HEK293 (cell line): ENCODE measurements around the gene METTL6.

Source experiments
- CTCF ChIA-PET: fragments of 350-600 bp; formaldehyde crosslinking; extraction: SDS; loops from one replicate; lab custom pipeline; 2021; ENCODE audit warnings: antibody characterized with exemption; lab: Yijun Ruan, JAX
- POLR2A ChIA-PET: fragments of 300-600 bp; formaldehyde crosslinking; extraction: SDS; loops from one replicate; lab custom pipeline; 2020; ENCODE audit warnings: antibody characterized with exemption, inconsistent platforms; lab: Yijun Ruan, JAX
- H3K27ac ChIP-seq: fragments of 200-500 bp; sonication (Bioruptor generic); 2 replicates; pipeline ENCODE4 v1.5.1; 2014; ENCODE audit warnings: low read depth, low read length, control low read depth, inconsistent platforms; ENCODE audit errors: extremely low read depth
- H3K36me3 ChIP-seq, 2 experiments: fragments of 200-500 bp in 1 of 2; sonication (Bioruptor generic) in 1 of 2; 1 replicate in 1 of 2; 2 replicates in 1 of 2; pipeline ENCODE4 v1.5.1; 2014 to 2017; ENCODE audit warnings: inconsistent platforms in 2 of 2, low read length in 2 of 2; ENCODE audit not compliant: control insufficient read depth in 2 of 2, insufficient read depth in 1 of 2
- H3K4me1 ChIP-seq: fragments of 200-500 bp; sonication (Bioruptor generic); 2 replicates; pipeline ENCODE4 v1.5.1; 2014; ENCODE audit warnings: mild to moderate bottlenecking, low read length, inconsistent platforms; ENCODE audit not compliant: control insufficient read depth, insufficient read depth
- H3K4me3 ChIP-seq: 2 replicates; pipeline ENCODE4 v1.5.1; 2011; ENCODE audit warnings: low read depth, mild to moderate bottlenecking, control low read depth, low read length, moderate library complexity
- H3K9me3 ChIP-seq: fragments of 200-500 bp; sonication (Bioruptor generic); 2 replicates; pipeline ENCODE4 v1.5.1; 2014; ENCODE audit warnings: low read depth, low read length, inconsistent platforms; ENCODE audit not compliant: control insufficient read depth, insufficient read depth
- GLI2 ChIP-seq: fragments of 450-650 bp; formaldehyde crosslinking; IDR thresholded peaks from 2 replicates; pipeline ENCODE4; 2017; ENCODE audit warnings: missing biosample characterization, missing genetic modification characterization, low read depth, borderline replicate concordance
- GLI4 ChIP-seq: fragments of 450-650 bp; formaldehyde crosslinking; IDR thresholded peaks from 2 replicates; pipeline ENCODE4 v1.5.1; 2016; ENCODE audit warnings: missing biosample characterization, missing genetic modification characterization
- KLF9 ChIP-seq: fragments of 450-650 bp; formaldehyde crosslinking; IDR thresholded peaks from 2 replicates; pipeline ENCODE4 v1.5.1; 2016; ENCODE audit warnings: missing biosample characterization, missing genetic modification characterization, low read depth
- OVOL3 ChIP-seq: fragments of 450-650 bp; formaldehyde crosslinking; IDR thresholded peaks from 2 replicates; pipeline ENCODE4 v1.5.1; 2016; ENCODE audit warnings: missing biosample characterization, missing genetic modification characterization
- TCF7L2 ChIP-seq: IDR thresholded peaks from 2 replicates; pipeline ENCODE4 v1.6.1; 2011; ENCODE audit warnings: low read depth, mild to moderate bottlenecking, inconsistent platforms, low read length, moderate library complexity, borderline replicate concordance
- ZNF10 ChIP-seq: fragments of 450-650 bp; formaldehyde crosslinking; IDR thresholded peaks from 2 replicates; pipeline ENCODE4 v1.5.1; 2017; ENCODE audit warnings: missing biosample characterization, missing genetic modification characterization
- ZNF112 ChIP-seq: fragments of 450-650 bp; formaldehyde crosslinking; IDR thresholded peaks from 2 replicates; pipeline ENCODE4 v1.5.0; 2017; ENCODE audit warnings: missing biosample characterization, missing genetic modification characterization
- ZNF311 ChIP-seq: fragments of 450-650 bp; formaldehyde crosslinking; IDR thresholded peaks from 2 replicates; pipeline ENCODE4 v1.5.1; 2017; ENCODE audit warnings: missing biosample characterization, missing genetic modification characterization, borderline replicate concordance
- ZNF341 ChIP-seq: fragments of 450-650 bp; formaldehyde crosslinking; IDR thresholded peaks from 2 replicates; pipeline ENCODE4; 2016; ENCODE audit warnings: low read depth, missing biosample characterization, missing genetic modification characterization
- ZNF48 ChIP-seq: fragments of 450-650 bp; formaldehyde crosslinking; IDR thresholded peaks from 2 replicates; pipeline ENCODE4 v1.5.1; 2016; ENCODE audit warnings: missing biosample characterization, missing genetic modification characterization
- ZNF76 ChIP-seq: fragments of 450-650 bp; formaldehyde crosslinking; IDR thresholded peaks from 2 replicates; pipeline ENCODE4; 2016; ENCODE audit warnings: low read depth, missing biosample characterization, missing genetic modification characterization, borderline replicate concordance
- ZNF791 ChIP-seq: fragments of 450-650 bp; formaldehyde crosslinking; IDR thresholded peaks from 2 replicates; pipeline ENCODE4 v1.5.1; 2016; ENCODE audit warnings: missing biosample characterization, missing genetic modification characterization
- TF ChIP-seq, protein P1 (sequence below): fragments of 450-650 bp; formaldehyde crosslinking; IDR thresholded peaks from 2 replicates; pipeline ENCODE4 v1.5.1; 2016; ENCODE audit warnings: missing biosample characterization, missing genetic modification characterization
- TF ChIP-seq, protein P2 (sequence below): fragments of 450-650 bp; formaldehyde crosslinking; IDR thresholded peaks from 2 replicates; pipeline ENCODE4 v1.5.1; 2016; ENCODE audit warnings: missing biosample characterization, missing genetic modification characterization
- TF ChIP-seq, protein P3 (sequence below): fragments of 450-650 bp; formaldehyde crosslinking; IDR thresholded peaks from 2 replicates; pipeline ENCODE4 v1.5.1; 2017; ENCODE audit warnings: missing biosample characterization, missing genetic modification characterization

Gene METTL6

DNA sequence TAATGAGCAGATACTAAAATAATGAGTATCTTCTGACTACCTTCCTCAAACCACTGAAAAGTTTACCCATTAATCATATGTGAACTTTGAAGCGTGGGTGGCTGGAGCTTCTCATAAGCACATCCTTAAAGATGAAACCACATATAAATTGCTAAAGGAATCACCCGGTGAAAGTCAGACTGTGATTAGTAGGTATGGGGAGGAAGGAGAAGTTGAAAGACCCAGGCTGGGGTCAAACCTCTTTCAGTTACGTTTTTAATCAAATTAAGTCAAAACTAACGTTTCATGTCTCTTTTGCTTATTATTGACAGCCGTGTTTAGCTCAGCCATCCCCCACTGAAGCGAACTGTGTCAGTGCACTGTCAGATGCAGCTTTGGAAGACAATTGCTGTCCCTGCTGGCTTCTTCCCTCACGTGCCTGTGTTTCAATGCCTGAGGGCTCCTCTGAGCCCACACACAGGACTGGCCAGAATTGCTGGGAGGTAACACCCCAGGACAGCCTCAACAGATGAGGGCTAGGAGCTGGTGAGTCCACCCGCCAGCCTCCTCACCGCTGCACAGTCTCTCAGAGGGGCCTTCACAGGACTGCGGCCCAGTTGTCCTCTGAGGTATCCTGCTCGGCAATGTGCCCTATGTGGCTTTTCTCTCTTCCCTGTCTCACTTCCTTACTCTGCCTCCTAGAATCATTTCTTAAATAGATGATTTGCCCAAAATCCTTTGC lies 65.7 kb downstream of the METTL6 start:
- Histone ChIP-seq H3K9me3 (no peaks in the 10 kb centered on the region), H3K4me1 (peaks cover 3% of the 10 kb centered on the region; the same call in 1 of the 2 replicates), H3K36me3 (no peaks in the 10 kb centered on the region), H3K4me3 (no peak overlapping the region), H3K27ac (no peak overlapping the region)
- ChIA-PET POLR2A (no interaction called here), CTCF (interaction anchor here (0.6 to 2.9 kb wide), 5 partner anchors 16 to 195 kb away, joined by 3 to 14 read pairs (median 4); partner anchors contain the start of gene SH3BP5)
- no peak for TF ChIP-seq ZNF10 (tag by site-specific recombination)
- no peak for TF ChIP-seq OVOL3
- TF ChIP-seq ZNF48 (tag by site-specific recombination) = no peak
- no peak for TF ChIP-seq ZNF791 (tag by site-specific recombination)
- TF ChIP-seq, protein P1, sequence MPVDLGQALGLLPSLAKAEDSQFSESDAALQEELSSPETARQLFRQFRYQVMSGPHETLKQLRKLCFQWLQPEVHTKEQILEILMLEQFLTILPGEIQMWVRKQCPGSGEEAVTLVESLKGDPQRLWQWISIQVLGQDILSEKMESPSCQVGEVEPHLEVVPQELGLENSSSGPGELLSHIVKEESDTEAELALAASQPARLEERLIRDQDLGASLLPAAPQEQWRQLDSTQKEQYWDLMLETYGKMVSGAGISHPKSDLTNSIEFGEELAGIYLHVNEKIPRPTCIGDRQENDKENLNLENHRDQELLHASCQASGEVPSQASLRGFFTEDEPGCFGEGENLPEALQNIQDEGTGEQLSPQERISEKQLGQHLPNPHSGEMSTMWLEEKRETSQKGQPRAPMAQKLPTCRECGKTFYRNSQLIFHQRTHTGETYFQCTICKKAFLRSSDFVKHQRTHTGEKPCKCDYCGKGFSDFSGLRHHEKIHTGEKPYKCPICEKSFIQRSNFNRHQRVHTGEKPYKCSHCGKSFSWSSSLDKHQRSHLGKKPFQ = no peak
- TF ChIP-seq, protein P2, sequence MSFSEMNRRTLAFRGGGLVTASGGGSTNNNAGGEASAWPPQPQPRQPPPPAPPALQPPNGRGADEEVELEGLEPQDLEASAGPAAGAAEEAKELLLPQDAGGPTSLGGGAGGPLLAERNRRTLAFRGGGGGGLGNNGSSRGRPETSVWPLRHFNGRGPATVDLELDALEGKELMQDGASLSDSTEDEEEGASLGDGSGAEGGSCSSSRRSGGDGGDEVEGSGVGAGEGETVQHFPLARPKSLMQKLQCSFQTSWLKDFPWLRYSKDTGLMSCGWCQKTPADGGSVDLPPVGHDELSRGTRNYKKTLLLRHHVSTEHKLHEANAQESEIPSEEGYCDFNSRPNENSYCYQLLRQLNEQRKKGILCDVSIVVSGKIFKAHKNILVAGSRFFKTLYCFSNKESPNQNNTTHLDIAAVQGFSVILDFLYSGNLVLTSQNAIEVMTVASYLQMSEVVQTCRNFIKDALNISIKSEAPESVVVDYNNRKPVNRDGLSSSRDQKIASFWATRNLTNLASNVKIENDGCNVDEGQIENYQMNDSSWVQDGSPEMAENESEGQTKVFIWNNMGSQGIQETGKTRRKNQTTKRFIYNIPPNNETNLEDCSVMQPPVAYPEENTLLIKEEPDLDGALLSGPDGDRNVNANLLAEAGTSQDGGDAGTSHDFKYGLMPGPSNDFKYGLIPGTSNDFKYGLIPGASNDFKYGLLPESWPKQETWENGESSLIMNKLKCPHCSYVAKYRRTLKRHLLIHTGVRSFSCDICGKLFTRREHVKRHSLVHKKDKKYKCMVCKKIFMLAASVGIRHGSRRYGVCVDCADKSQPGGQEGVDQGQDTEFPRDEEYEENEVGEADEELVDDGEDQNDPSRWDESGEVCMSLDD = no peak
- TF ChIP-seq ZNF341 (tag by site-specific recombination) = no peak

DNA sequence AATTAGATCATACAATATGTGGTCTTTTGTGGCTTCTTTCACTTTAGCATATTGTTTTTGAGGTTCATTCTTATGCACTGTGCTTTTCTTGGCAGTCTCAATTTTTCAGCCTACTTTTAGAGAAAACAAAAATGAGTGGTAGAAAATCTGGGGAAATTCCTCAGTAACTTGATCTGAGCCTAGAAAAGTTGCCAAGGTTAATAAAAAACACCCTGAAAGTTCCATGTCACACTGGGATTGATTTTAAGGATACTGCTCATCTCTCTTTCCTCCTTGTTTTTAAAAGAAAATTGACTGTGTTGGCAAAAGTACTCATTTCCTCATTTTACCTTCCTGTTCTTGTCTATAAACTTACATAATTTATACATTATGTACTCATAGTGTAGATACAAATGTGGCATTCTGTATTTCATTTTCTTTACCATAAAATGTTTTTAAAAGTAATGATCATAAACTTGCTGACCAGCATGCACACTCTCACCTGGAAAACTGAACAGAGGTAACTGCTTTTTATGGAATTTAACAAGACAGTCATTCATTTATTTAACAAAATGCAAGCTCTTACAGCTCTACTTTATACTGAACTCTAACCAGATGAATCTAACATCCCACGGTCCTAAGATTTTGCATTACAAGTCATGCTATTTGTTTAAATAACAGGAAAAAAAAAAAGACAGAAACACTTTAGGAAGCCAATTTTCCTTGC lies 66.4 kb downstream of the METTL6 start:
- TF ChIP-seq KLF9 (tag by site-specific recombination) (no peak), GLI2 (tag by site-specific recombination) (no peak), ZNF311 (tag by site-specific recombination) (no peak), ZNF76 (tag by site-specific recombination) (no peak), ZNF112 (no peak), GLI4 (no peak), TCF7L2 (no peak)
- TF ChIP-seq, protein P3, sequence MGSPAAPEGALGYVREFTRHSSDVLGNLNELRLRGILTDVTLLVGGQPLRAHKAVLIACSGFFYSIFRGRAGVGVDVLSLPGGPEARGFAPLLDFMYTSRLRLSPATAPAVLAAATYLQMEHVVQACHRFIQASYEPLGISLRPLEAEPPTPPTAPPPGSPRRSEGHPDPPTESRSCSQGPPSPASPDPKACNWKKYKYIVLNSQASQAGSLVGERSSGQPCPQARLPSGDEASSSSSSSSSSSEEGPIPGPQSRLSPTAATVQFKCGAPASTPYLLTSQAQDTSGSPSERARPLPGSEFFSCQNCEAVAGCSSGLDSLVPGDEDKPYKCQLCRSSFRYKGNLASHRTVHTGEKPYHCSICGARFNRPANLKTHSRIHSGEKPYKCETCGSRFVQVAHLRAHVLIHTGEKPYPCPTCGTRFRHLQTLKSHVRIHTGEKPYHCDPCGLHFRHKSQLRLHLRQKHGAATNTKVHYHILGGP (tag by site-specific recombination) = no peak
- Histone ChIP-seq H3K4me1 (peaks cover 3% of the 10 kb centered on the region; the same call in 1 of the 2 replicates), H3K4me3 (no peak overlapping the region), H3K36me3 (no peaks in the 10 kb centered on the region), H3K27ac (no peak overlapping the region), H3K9me3 (no peaks in the 10 kb centered on the region)
- POLR2A ChIA-PET = interaction anchor here (0.6 kb wide), 1 partner anchor 455 kb away, joined by 5 read pairs; no protein-coding TSS in a partner anchor
- CTCF ChIA-PET = interaction anchor here (1.2 to 2.9 kb wide), 3 partner anchors 17 to 196 kb away, joined by 3 to 14 read pairs (median 4); no protein-coding TSS in a partner anchor
